WTC11 (cell line): ENCODE measurements around the gene SLC41A3.
"Not testable (repeated sequence)": the region's sequence is repeated elsewhere in the genome, so short reads cannot be mapped to it uniquely, and the experiment has no call there.

ENCODE experiments used
- ATF2 ChIP-seq: sonication (generic); formaldehyde crosslinking; IDR thresholded peaks from 2 replicates; pipeline ENCODE4 v1.8.1; 2022; ENCODE audit warnings: low read depth, missing genetic modification reagents, borderline replicate concordance
- ATF3 ChIP-seq: sonication (generic); formaldehyde crosslinking; conservative IDR thresholded peaks from 2 replicates; pipeline ENCODE4 v1.8.1; 2022; ENCODE audit warnings: mild to moderate bottlenecking, missing genetic modification reagents
- NFE2L1 ChIP-seq: sonication (generic); formaldehyde crosslinking; IDR thresholded peaks from 2 replicates; pipeline ENCODE4 v1.8.1; 2023; ENCODE audit warnings: missing genetic modification reagents
- NR3C1 ChIP-seq: sonication (generic); formaldehyde crosslinking; conservative IDR thresholded peaks from 2 replicates; pipeline ENCODE4 v1.8.1; 2023; ENCODE audit warnings: low read depth, mild to moderate bottlenecking, missing genetic modification reagents
- PREB ChIP-seq: sonication (generic); formaldehyde crosslinking; IDR thresholded peaks from 2 replicates; pipeline ENCODE4 v1.8.1; 2022; ENCODE audit warnings: mild to moderate bottlenecking, missing genetic modification reagents, moderate library complexity, borderline replicate concordance
- TCF7 ChIP-seq: sonication (generic); formaldehyde crosslinking; IDR thresholded peaks from 2 replicates; pipeline ENCODE4 v1.8.0; 2022; ENCODE audit warnings: mild to moderate bottlenecking, low read depth, missing genetic modification reagents, moderate library complexity
- TEAD4 ChIP-seq: sonication (generic); formaldehyde crosslinking; IDR thresholded peaks from 2 replicates; pipeline ENCODE4 v1.8.0; 2022; ENCODE audit warnings: mild to moderate bottlenecking, missing genetic modification reagents
- TF ChIP-seq, protein P1 (sequence below): fragments of 200-600 bp; IDR thresholded peaks from 2 replicates; pipeline ENCODE4 v1.8.0; 2022; ENCODE audit warnings: antibody characterized with exemption

DNA sequence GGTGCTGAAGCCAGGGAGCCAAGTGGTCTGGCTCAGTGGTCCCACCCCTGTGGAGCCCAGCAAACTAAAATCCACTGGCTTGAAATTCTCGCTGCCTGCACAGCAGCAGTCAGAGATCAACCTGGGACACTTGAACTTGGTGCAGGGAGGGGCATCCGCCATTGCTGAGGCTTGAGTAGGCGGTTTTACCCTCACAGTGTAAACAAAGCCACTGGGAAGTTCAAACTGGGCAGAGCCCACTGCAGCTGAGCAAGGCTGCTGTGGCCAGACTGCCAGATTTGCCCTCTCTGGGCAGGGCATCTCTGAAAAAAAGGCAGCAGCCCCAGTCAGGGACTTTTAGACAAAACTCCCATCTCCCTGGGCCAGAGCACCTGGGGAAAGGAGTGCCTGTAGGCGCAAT lies 87.2 kb downstream of the SLC41A3 start:
- TF ChIP-seq, protein P1, sequence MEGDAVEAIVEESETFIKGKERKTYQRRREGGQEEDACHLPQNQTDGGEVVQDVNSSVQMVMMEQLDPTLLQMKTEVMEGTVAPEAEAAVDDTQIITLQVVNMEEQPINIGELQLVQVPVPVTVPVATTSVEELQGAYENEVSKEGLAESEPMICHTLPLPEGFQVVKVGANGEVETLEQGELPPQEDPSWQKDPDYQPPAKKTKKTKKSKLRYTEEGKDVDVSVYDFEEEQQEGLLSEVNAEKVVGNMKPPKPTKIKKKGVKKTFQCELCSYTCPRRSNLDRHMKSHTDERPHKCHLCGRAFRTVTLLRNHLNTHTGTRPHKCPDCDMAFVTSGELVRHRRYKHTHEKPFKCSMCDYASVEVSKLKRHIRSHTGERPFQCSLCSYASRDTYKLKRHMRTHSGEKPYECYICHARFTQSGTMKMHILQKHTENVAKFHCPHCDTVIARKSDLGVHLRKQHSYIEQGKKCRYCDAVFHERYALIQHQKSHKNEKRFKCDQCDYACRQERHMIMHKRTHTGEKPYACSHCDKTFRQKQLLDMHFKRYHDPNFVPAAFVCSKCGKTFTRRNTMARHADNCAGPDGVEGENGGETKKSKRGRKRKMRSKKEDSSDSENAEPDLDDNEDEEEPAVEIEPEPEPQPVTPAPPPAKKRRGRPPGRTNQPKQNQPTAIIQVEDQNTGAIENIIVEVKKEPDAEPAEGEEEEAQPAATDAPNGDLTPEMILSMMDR, result not testable (repeated sequence)
- not testable (repeated sequence) for TF ChIP-seq PREB (CRISPR knock-in tag); ATF3; NR3C1 (CRISPR knock-in tag); NFE2L1 (CRISPR knock-in tag); TCF7; TEAD4 (CRISPR knock-in tag); ATF2
